ENCODE data around the gene GABRR2. TPM values are rescaled to one million over a fixed set of nuclear protein-coding genes. Genes with fewer than 3 reads are reported as not detected.
"Not testable (repeated sequence)": the region's sequence is repeated elsewhere in the genome, so short reads cannot be mapped to it uniquely, and the experiment has no call there.

The GABRR2 gene
- total RNA-seq, 4 donors from 2014 or later: 0.26 to 1.7 (median 0.95) TPM; not detected in 1

GRCh38 chr6:89301586-89302194 lies 13.4 kb downstream of the GABRR2 start:
- Histone ChIP-seq H3K27ac (no peak overlapping the region), H3K4me3 (no peak overlapping the region), H3K9me3 (no peaks in the 10 kb centered on the region), H3K4me1 (no peaks in the 10 kb centered on the region), H3K27me3 (no peaks in the 10 kb centered on the region), H3K36me3 (no peaks in the 10 kb centered on the region)
- intact Hi-C loops (cut with DNase I; ENCODE audit: low total_unique reads): no loop called here
- DNase-seq: no peak
- no peak for TF ChIP-seq POLR2A (IDR thresholded peaks at IDR 0.05)
- TF ChIP-seq, protein P1, sequence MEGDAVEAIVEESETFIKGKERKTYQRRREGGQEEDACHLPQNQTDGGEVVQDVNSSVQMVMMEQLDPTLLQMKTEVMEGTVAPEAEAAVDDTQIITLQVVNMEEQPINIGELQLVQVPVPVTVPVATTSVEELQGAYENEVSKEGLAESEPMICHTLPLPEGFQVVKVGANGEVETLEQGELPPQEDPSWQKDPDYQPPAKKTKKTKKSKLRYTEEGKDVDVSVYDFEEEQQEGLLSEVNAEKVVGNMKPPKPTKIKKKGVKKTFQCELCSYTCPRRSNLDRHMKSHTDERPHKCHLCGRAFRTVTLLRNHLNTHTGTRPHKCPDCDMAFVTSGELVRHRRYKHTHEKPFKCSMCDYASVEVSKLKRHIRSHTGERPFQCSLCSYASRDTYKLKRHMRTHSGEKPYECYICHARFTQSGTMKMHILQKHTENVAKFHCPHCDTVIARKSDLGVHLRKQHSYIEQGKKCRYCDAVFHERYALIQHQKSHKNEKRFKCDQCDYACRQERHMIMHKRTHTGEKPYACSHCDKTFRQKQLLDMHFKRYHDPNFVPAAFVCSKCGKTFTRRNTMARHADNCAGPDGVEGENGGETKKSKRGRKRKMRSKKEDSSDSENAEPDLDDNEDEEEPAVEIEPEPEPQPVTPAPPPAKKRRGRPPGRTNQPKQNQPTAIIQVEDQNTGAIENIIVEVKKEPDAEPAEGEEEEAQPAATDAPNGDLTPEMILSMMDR (IDR thresholded peaks at IDR 0.05): no peak

- TF ChIP-seq, protein P1 (IDR thresholded peaks at IDR 0.05): no peak
- no peak for TF ChIP-seq POLR2A (IDR thresholded peaks at IDR 0.05)
- H3K27ac ChIP-seq: no peak overlapping the region
Observed at GRCh38 chr6:89299466-89299850, 15.6 kb downstream of the GABRR2 start.

DNA sequence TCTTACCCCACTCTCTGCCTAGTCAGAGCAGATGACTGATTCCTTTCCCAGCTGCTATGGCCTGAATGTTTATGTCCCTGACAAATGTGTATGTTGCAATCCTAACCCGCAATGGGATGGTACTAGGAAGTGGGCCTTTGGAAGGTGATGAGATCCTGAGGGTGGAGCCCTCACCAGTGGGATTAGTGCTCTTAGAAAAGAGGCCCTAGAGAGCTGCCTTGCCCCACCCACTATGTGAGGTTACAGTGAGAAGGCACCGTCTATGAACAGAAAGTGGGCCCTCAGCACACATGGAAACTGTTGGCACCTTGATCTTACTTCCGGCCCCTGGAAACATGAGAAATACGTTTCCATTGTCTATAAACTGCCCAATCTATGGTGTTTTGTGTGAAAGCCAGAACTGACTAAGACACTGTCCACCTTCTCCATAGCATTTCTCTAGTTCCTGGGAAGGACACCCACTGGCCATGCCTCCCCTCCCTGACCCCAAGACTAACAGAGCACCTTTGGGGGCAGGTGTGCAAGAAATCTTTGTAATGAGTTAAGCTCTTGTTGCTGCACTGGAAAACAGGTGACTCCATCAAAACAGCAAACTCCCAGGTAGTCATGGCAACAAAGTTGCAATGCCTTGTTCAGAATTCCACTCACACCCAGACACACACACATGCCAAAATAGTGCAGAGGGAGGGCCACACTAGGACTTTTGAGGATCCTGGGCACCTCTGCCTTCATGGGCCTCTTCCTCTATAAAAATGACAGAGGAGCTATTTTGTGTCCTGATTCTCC lies 16.2 kb downstream of the GABRR2 start:
- H3K4me1 ChIP-seq: no peaks in the 10 kb centered on the region
- no peaks in the 10 kb centered on the region for H3K36me3 ChIP-seq
- no peaks in the 10 kb centered on the region for H3K9me3 ChIP-seq
- no peak for TF ChIP-seq POLR2A (IDR thresholded peaks at IDR 0.05)
- TF ChIP-seq, protein P1 (IDR thresholded peaks at IDR 0.05): no peak
- H3K4me3 ChIP-seq: no peak overlapping the region
- no peaks in the 10 kb centered on the region for H3K27me3 ChIP-seq
- DNase-seq: no peak
- H3K27ac ChIP-seq: no peak overlapping the region
- intact Hi-C loops (cut with DNase I; ENCODE audit: low total_unique reads): no loop called here

More at GRCh38 chr6:89299466-89299850, 15.6 kb downstream of the GABRR2 start:
- no peak overlapping the region for H3K4me3 ChIP-seq
- no peaks in the 10 kb centered on the region for H3K27me3 ChIP-seq
- intact Hi-C loops (cut with DNase I; ENCODE audit: low total_unique reads): no loop called here
- no peaks in the 10 kb centered on the region for H3K36me3 ChIP-seq
- H3K9me3 ChIP-seq: no peaks in the 10 kb centered on the region
- DNase-seq: no peak
- H3K4me1 ChIP-seq: no peaks in the 10 kb centered on the region

GRCh38 chr6:89297695-89298351 lies 17.3 kb downstream of the GABRR2 start:
- peak; percentile 47 to 56 for DNase-seq
- Histone ChIP-seq H3K27ac (no peak overlapping the region), H3K9me3 (no peaks in the 10 kb centered on the region), H3K4me3 (no peak overlapping the region), H3K4me1 (no peaks in the 10 kb centered on the region), H3K27me3 (no peaks in the 10 kb centered on the region), H3K36me3 (no peaks in the 10 kb centered on the region)
- TF ChIP-seq, protein P1 (IDR thresholded peaks at IDR 0.05): no peak
- TF ChIP-seq POLR2A (IDR thresholded peaks at IDR 0.05): no peak
- intact Hi-C loops (cut with DNase I; ENCODE audit: low total_unique reads): no loop called here

DNA sequence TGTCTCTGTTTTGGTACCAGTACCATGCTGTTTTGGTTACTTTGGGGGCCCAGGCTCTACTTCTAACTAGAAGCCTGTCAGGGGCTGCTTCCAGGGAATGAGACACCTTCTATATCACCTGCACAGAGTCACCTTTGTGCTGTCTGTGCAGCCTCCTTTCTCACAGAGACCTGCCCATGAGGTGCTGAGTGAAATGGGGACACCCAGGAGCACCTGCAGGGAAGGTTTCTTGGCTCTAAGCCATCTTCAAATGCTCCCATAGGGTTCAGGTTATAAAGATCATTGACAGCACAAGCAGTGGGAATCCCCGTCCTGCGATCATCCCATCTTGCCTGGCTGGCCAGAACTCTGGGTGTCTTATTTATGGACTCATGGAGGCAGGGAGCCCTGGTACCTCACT lies 19.1 kb downstream of the GABRR2 start:
- H3K27ac ChIP-seq: no peak overlapping the region
- TF ChIP-seq, protein P1 (IDR thresholded peaks at IDR 0.05): no peak
- TF ChIP-seq POLR2A (IDR thresholded peaks at IDR 0.05): no peak
- no peaks in the 10 kb centered on the region for H3K4me1 ChIP-seq
- DNase-seq: no peak
- no peaks in the 10 kb centered on the region for H3K27me3 ChIP-seq
- intact Hi-C loops (cut with DNase I; ENCODE audit: low total_unique reads): no loop called here
- H3K4me3 ChIP-seq: no peak overlapping the region
- no peaks in the 10 kb centered on the region for H3K9me3 ChIP-seq
- H3K36me3 ChIP-seq: no peaks in the 10 kb centered on the region

DNA sequence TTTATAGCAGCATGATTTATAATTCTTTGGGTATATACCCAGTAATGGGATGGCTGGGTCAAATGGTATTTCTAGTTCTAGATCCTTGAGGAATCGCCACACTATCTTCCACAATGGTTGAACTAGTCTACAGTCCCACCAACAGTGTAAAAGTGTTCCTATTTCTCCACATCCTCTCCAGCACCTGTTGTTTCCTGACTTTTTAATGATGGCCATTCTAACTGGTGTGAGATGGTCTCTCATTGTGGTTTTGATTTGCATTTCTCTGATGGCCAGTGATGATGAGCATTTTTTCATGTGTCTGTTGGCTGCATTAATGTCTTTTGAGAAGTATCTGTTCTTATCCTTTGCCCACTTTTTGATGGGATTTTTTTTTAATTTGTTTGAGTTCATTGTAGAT lies 20.0 kb downstream of the GABRR2 start:
- H3K36me3 ChIP-seq; H3K9me3 ChIP-seq; intact Hi-C loops (cut with DNase I; ENCODE audit: low total_unique reads); H3K4me3 ChIP-seq; H3K27me3 ChIP-seq; H3K27ac ChIP-seq; H3K4me1 ChIP-seq; DNase-seq: not testable (repeated sequence)

All from uterus (tissue), 4 donors.